ENCODE results near the gene DHRS7C.

GRCh38 chr17:9769036-9769695, 22.2 kb downstream of the DHRS7C start:
- TF ChIP-seq POLR2A (IDR thresholded peaks at IDR 0.05) = no peak
- TF ChIP-seq, protein P1, sequence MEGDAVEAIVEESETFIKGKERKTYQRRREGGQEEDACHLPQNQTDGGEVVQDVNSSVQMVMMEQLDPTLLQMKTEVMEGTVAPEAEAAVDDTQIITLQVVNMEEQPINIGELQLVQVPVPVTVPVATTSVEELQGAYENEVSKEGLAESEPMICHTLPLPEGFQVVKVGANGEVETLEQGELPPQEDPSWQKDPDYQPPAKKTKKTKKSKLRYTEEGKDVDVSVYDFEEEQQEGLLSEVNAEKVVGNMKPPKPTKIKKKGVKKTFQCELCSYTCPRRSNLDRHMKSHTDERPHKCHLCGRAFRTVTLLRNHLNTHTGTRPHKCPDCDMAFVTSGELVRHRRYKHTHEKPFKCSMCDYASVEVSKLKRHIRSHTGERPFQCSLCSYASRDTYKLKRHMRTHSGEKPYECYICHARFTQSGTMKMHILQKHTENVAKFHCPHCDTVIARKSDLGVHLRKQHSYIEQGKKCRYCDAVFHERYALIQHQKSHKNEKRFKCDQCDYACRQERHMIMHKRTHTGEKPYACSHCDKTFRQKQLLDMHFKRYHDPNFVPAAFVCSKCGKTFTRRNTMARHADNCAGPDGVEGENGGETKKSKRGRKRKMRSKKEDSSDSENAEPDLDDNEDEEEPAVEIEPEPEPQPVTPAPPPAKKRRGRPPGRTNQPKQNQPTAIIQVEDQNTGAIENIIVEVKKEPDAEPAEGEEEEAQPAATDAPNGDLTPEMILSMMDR (IDR thresholded peaks at IDR 0.05) = no peak

Measured in thyroid gland (tissue), 4 donors.